ENCODE measurements around the gene FGF4.

The FGF4 gene

GRCh38 chr11:69807106-69807815 lies 32.1 kb upstream of the FGF4 start:
- no peak for DNase-seq

GRCh38 chr11:69804769-69805508 lies 29.8 kb upstream of the FGF4 start:
- no peak for DNase-seq

GRCh38 chr11:69803604-69804218 lies 28.6 kb upstream of the FGF4 start:
- DNase-seq = no peak

- DNase-seq = no peak
Observed at GRCh38 chr11:69803022-69803421, 27.9 kb upstream of the FGF4 start.

GRCh38 chr11:69802590-69802989 lies 27.4 kb upstream of the FGF4 start:
- DNase-seq = no peak

- DNase-seq = peak in 2 of 4 experiments; percentile 13 to 31
Observed at GRCh38 chr11:69801513-69802335, 26.6 kb upstream of the FGF4 start.

GRCh38 chr11:69800278-69800677 lies 25.1 kb upstream of the FGF4 start:
- DNase-seq = no peak

GRCh38 chr11:69799582-69799981 lies 24.4 kb upstream of the FGF4 start:
- DNase-seq = peak in 2 of 4 experiments; percentile 7 to 8

GRCh38 chr11:69799097-69799496 lies 24.0 kb upstream of the FGF4 start:
- no peak for DNase-seq

GRCh38 chr11:69797737-69798528 lies 22.8 kb upstream of the FGF4 start:
- no peak for DNase-seq

GRCh38 chr11:69797156-69797555 lies 22.0 kb upstream of the FGF4 start:
- DNase-seq = no peak

- DNase-seq = no peak
Observed at GRCh38 chr11:69796063-69796462, 20.9 kb upstream of the FGF4 start.

- no peak for DNase-seq
Observed at GRCh38 chr11:69791276-69792180, 16.4 kb upstream of the FGF4 start.

- no peak for DNase-seq
Observed at GRCh38 chr11:69788956-69789355, 13.8 kb upstream of the FGF4 start.

GRCh38 chr11:69787906-69788305 lies 12.8 kb upstream of the FGF4 start:
- no peak for DNase-seq

- no peak for DNase-seq
Observed at GRCh38 chr11:69787457-69787856, 12.3 kb upstream of the FGF4 start.

- DNase-seq = no peak
Observed at GRCh38 chr11:69781241-69781640, 6.1 kb upstream of the FGF4 start.

- no peak for DNase-seq
Observed at GRCh38 chr11:69778373-69778772, 3.2 kb upstream of the FGF4 start.

GRCh38 chr11:69774354-69775162 lies 583 bp downstream of the FGF4 start:
- no peak for DNase-seq

Measured in suppressor macrophage (primary cell).